GM19438 (cell line): Measurements from ENCODE around the gene SETD3.
A peak's percentile ranks its signal among the peaks of the same experiment; 100 is the strongest.

Source experiments
- ATAC-seq: cut with Tn5 transposase; IDR thresholded peaks from one replicate; pipeline ENCODE4 v1.9.1; 2021; ENCODE audit warnings: low read depth; ENCODE audit not compliant: unreplicated experiment

Gene SETD3

DNA sequence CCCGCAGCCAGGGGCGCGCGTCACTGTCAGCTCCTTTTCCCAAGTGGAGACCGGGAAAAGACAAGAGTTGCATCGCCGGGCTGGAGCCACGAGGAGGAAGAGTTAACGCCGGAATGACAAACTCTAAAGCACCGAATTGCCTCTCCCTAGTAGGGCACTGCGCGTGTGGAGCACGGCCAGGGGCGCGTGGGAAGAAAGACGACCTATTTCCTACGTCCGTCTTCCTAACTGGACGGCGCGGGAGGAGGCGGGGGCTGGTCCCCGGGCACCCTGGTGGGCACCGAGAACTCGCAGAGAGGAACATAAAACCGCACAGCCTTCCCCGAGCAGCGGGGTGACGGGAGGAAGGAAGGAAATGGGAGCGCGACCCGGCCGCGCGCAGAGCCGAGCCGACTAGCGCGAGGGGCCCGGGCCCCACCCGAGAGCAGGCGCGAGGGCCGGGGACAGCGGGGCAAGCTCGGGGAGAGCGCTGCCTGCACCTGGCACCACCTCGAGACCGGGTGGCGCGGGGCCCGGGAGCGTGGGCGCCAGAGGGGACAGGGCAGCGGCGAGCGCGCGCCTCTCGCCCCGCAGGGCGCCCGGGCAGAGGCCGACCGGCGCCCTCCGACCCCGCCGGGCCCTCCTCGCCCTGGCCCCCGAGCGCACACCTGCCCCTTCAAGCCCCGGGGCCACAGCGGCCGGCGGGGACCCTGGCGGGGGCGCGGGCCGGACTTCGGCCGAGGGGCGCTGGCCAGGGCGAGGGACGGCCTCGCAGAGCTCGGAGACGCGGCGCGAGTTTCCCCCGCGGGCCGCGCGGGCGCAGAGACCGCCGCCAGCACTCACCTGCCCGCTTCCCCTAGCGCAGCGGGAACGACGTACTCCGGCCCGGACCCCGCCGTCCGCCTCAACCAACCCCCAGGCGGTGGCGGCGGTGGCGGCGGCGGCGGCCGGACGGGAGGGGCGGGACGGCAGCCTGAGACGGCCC, at the start of gene SETD3:
Gene SETD3, minus strand, starts transcription at position 954 of the 964 bp plus-strand sequence. CDS start 15,054 bp downstream, outside the sequence.
- ATAC-seq, result peak; percentile 4

GRCh38 chr14:99529899-99530298, 49.2 kb upstream of the SETD3 start:
- ATAC-seq, result no peak

DNA sequence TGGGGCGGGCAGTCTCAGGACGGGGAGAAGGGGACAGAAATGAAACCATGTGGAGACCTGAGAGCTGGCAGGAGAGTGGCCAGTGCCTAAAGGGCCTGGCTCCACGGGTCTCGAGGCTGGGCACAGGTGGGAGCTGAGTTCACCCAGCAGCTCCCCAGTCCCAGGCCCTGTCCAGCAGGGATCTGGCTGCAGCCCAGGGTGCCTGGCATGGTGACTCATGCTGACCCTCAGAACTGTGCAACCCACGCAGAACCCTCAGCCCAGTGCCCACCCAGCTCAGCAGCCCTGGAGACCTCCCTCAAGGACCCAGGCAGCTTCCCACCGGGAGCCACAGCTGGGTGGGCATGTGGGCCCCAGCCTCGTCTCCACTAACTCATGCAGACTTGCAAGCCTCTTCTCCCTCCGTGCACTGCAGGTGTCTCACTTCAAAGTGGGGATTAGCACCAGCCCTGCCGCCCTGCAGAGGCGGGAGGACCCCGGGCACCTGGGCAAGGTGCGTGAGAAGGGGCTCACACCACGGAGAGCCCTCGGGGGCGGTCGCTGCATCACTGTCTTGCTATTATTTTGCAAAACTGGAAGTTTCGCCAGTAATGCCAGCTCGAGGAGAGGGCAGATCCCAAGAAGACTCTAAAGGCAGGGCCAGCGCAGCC, 46.9 kb upstream of the SETD3 start:
- ATAC-seq, result no peak

DNA sequence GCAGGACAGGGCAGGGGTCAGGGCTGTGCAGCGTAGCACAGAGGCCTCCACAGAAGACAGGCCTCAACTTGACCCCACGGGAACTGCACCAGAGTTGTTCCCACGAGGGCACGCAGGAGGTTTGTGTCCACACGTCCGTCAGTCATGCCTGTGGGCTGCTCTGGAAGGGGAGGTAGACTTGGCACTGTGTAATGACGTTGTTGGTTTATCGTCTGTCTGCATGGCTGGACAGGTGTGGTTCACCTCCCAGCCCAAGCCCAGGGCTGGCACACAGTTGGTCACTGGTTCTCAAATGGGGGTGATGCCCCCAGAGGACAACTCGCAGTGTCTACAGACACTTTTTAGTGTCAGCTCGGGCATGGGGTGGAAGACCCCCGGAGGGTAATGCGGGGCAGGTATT, 46.4 kb upstream of the SETD3 start:
- ATAC-seq, result no peak

DNA sequence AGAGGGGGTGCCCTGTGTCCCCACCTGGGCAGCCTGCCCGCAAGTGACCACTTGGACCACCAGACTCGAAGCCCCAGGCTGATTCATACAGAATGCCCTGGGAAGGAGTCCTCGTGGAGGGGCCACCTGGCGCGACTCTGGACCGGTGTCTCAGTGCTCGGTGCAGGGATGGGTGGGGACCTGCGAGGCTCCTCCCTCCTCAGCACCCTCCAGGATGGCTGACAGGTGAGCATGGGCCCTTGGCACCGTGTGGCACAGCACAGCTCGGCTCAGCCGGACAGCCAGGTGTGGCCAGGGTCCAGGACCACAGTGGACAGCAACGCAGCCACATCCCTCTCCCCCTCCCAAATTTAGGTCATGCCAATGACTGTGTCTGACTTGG, 45.0 kb upstream of the SETD3 start:
- ATAC-seq, result no peak

DNA sequence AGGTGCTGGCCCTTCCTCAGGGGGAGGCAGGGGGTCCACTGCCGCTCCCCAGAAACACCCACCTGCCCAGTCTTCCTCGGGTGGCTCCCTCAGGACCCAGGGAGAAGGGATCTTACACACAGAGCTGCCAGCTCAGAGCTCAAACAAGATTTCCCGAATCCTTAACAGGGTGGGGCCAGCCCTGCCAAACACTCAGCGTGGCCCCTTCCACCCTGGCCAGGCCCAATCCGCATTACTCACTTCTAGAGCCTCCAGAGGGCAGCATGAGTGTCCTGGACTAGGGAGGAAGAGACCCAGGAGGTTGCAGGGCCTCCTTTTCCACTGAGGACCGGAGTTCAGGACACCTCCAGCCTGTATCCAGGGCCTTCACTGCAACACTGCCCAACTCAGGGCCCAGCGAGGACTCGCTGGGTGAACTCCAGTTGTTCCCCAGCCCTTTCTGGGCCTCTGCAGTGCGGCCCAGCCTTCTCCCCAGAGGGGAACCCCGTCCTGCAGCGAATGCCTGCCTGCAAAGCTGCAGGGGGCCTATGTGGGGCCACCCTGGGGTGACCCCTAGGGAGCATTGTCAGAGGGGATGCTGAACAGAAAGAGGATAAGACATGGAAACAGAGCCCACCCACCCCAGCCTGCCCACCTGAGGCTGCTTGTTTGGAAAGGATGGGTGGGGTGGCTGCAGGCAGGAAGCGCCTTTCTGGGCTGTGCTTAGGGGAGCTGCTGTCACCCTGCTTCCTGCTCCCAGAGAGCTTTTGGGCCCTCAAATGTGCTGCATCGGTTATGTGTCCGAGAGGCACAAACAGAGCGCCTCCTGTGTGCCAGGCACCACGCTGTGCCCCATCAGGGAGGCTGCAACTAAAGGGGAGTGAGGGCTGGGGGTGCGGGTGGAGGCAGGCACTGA, 44.4 kb upstream of the SETD3 start:
- no peak for ATAC-seq

- no peak for ATAC-seq
Observed at GRCh38 chr14:99524091-99524661, 43.5 kb upstream of the SETD3 start.

- no peak for ATAC-seq
Observed at GRCh38 chr14:99523704-99524055, 43.0 kb upstream of the SETD3 start.

- ATAC-seq, result no peak
Observed at GRCh38 chr14:99522934-99523703, 42.5 kb upstream of the SETD3 start.

DNA sequence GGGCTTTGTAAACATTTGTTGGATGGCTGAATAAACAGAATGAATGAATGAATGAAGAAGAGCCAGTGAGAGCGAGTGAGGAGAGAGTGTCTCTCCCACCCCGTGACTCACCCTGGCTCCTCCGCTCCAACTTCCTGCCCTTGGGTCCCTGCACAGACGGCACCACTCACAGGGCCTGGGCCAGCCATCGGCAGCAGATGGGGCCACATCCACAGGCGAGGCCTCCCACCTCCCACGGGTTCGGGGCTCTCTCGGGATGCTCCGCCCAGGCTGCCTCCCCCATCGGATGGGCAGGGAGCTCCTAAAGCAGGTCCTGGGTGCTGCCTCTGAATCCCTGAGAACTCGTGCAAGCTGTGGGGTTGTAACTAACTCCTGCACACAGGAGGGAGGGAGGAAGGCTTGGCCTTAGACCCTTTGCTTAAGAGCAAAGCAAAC, 41.8 kb upstream of the SETD3 start:
- no peak for ATAC-seq

DNA sequence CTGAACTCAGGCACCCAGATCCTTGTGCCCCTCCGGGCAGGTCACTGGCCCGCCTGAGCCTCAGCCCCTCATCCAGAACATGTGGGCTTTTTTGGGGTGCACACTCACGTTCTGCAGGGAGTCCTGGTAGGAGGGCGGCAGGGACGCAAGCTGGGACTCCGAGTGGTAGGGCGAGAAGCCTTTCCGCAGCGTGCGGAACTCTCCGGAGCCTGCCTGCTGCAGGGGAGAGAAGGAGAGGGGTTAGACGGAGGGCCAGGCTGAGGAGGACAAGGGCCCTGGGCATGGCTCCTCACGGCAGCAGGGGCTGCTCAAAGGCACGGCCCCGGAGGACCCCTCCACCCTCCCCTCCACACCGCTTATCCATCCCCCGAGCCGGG, 41.4 kb upstream of the SETD3 start:
- no peak for ATAC-seq

DNA sequence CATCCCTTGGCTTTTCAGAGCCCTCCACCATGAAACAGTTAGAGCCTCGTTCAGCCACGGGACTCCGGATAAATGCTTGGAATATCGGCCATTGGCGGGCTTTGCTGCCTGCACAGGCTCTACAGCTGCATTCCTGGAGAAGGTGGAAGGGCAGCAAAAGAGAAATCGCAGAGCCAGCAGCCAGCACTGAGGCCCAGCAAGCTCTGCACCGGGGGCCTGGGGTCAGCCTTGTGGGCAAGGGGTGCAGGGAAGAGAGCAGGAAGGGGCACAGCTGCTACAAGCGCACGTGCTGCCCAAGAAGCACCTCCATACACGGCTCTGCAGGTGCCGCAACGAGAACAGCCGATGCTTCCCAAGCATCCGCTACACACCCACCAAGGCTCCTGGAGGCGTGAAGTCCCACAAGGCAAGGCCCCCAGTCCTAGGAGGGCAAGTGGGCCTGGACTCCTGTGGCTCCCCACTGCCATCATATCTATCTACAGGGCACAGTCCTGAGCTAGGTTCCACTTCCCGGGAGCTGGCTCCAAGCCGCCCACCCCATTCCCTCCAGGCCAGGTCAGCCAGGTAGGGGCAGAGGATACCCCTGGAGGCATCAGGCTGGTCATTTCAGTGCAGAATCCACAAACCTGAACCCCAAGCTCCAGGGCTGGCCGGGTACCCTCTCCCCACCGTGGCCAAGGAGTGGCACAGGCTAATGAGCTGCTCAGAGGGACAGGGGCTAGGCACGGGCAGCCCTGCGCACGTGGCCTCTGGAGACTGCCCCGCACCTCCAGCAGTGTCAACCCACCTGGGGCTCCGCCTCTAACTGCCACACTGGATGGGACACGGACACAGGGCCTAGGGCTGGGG, 40.7 kb upstream of the SETD3 start:
- ATAC-seq, result no peak

- no peak for ATAC-seq
Observed at GRCh38 chr14:99520571-99521081, 40.0 kb upstream of the SETD3 start.

- no peak for ATAC-seq
Observed at GRCh38 chr14:99519931-99520421, 39.3 kb upstream of the SETD3 start.

GRCh38 chr14:99519347-99519881, 38.8 kb upstream of the SETD3 start:
- no peak for ATAC-seq

DNA sequence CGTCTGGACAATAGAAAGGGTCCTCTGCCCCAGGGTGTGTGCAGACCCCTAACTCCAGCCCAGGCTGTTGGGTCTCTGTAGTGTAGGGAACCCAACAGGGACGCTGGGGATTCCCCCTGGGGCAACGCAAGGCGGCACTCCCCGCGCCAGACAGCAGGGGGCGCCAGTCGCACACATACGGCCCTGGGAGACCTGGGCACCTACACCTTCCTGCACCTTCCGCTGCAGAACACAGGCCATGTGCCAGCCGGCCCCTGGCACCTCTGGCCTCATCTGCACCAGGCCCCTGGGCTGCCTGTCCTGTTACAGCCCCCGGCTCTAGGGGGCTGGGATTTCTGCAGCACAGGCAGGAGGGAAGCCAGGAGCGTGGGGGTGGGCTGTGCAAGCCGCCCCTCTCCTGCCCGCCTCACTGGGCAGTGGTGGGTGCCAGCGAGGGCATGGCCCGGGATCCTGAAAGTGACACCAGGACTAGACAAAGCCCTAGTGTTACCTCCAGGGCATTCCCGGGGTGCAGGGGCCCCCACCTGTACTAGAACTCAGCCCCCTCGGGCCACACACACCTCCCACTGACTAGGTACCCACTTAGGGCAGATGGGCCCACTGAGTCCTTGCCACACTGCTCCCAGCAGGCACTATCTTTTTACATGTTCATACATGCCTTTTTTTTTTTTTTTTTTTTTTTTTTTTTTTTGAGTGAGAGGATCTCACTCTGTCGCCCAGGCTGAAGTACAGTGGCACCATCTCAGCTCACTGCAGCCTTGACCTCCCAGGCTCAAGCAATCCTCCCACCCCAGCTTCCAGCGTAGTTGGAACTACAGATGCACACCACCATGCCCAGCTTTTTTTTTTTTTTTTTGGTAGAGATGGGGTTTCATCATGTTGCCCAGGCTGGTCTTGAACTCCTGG, 38.0 kb upstream of the SETD3 start:
- ATAC-seq, result no peak

- no peak for ATAC-seq
Observed at GRCh38 chr14:99517643-99518381, 37.2 kb upstream of the SETD3 start.
